Dermis blood vessel endothelial cell (primary cell): ENCODE data around the gene C1orf74. TPM values are rescaled to one million over a fixed set of nuclear protein-coding genes. Genes with fewer than 3 reads are reported as not detected.
A peak's percentile ranks its signal among the peaks of the same experiment; 100 is the strongest.

Experiments used
- DNase-seq: peaks from one replicate; pipeline ENCODE4 v3.0.0; 2010
- total RNA-seq: library from RNA; depleted of rRNA; stranded (reverse); fragments of >200 nt; gene quantifications from 2 replicates; pipeline ENCODE4 v1.2.3, GENCODE V29; 2014

C1orf74 gene
- total RNA-seq: 2.2 and 2.4 TPM in 2 replicates

GRCh38 chr1:209784265-209785169 lies at the start of gene C1orf74:
C1orf74 (minus strand) TSS chr1:209784559; CDS start chr1:209783634, 925 bp downstream.
- DNase-seq: peak; percentile 98

GRCh38 chr1:209831615-209832014 lies 47.3 kb upstream of the C1orf74 start:
- DNase-seq: no peak

DNA sequence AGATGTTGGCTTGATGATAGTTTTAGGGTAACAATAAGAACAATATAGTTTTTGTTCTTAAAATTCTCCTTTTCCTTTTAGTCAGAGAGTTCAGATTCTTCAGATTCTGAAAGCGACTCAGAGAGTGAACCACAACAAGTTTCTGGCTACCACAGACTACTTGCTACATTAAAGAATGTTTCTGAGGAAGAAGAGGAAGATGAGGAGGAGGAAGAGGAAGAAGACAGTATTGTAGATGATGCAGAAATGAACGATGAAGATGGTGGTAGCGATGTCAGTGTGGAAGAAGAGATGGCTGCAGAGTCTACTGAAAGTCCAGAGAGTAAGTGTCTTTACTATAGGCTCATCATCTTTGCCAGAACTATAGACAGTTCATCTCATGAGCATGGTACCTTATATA lies 46.4 kb upstream of the C1orf74 start:
- DNase-seq: no peak

DNA sequence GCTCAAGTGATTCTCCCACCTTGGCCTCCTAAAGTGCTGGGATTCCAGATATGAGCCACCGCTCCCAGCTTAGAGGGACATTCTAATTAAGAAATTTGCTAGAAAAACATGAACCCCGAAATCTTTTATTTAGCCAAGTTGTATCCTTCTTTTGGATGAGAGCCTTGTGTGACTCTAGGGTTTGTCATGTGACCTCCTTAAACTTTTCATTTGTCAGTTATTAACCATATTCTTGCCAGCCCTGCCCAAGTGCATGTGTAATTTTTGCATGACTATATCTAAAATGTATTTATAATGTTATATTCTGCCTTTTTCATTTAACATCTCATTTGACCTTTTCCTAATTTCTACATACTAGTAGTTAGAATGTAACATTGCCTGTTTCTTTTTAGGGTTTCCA lies 45.4 kb upstream of the C1orf74 start:
- no peak for DNase-seq

- DNase-seq: peak; percentile 99
Measured at GRCh38 chr1:209827384-209828262, 43.3 kb upstream of the C1orf74 start, which contains the start of gene UTP25. UTP25 (plus strand) TSS chr1:209827972; CDS start chr1:209828064, 92 bp downstream.

DNA sequence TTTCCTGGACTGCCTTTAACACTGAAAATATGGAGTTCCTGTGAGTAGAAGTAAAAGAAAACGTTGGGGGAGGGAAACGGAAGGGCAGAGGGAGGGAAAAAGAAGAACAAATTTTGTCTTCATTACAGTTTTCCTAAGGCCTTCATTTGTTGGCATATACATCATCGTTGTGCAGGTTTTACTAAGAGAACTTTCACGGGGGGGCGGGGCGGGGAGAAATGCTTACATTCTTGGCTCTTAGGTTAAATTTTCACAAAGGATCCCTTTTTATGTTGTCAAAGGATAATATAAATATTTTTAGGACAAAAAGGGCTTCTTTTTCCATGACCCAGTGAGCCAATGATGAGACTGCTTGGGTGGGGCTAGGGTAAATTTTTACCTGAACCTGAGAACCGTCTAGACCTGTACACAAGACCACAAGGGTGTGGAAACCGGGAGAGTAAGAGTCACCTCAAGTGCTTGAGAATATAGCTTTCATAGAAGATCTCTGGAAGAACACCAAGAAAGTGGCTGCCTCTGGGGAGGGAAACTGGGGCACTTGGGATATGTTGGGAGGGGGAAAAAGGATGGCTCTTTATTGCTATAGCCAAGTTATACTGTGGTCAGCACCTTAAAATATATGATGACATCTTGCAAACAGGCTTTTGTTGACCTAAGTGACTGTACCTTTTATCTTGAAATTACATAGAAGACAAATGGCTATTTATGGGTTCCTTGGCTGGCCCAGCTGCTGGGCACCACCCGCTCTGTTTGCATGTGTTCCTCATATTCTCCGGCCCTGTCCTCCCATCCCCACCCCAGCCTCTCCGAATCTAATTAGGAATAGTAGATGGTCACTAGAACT lies 41.5 kb upstream of the C1orf74 start:
- DNase-seq: no peak

- peak; percentile 94 for DNase-seq
Measured at GRCh38 chr1:209823143-209824041, 39.0 kb upstream of the C1orf74 start.

- DNase-seq: no peak
Measured at GRCh38 chr1:209822706-209823105, 38.3 kb upstream of the C1orf74 start.

DNA sequence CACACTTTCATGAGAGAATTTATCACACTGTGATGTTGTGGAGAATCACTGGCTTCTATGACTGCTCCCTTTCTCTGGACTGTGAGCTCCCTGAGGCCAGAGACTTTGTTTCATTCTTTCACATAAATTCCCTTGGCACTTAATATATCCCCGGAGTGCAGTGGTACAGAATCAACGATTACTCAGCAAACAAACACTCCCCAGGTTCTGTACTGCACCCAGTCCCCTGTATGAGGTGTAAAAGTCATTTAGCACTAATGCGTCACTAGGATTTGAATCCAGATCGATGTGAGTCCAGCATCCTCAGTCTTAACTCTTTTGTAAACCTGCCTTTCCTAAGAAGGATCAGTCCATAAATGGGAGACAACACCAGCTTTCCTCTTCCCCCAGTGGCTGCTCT lies 36.6 kb upstream of the C1orf74 start:
- DNase-seq: no peak

- DNase-seq: no peak
Measured at GRCh38 chr1:209819058-209819457, 34.7 kb upstream of the C1orf74 start.

- no peak for DNase-seq
Measured at GRCh38 chr1:209817691-209818090, 33.3 kb upstream of the C1orf74 start.

DNA sequence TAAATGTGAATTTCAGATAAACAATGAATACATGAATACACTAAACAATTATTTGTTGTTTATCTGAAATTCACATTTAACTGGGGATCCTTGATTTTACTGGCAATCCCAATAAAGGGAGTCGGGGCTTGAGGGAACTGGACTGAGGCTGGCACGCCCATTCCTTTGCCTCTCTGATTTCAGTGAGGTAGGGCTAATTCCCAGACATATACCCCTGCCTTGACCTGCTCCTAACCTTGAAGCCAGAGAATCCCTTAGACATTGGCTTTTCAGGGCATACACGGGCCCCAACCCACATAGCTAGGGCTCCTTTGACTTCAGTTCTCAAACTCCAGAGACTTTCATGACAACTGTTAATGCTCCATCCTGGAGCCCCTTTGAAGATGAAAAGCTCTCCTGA lies 32.6 kb upstream of the C1orf74 start:
- DNase-seq: no peak

DNA sequence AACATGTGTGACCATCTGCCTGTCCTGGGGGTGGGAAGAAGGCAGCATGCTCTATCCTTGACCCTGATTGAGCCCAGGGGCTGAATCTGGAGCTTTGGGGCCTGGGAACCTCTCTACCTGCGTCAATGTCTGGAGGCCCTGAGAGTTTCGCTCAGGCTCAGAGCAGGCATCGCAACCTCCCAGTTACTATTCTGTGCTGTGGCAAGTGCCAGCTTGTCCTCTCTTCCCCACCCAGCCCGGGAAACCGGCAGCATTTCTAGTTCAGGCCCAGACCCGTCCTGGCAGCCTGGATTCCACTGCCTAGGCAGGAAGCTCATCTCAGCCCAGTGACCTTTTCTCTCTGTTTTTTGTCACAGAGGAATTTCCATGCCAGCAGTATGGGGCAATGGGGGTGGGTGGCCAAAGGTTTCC lies 31.6 kb upstream of the C1orf74 start:
- DNase-seq: no peak

DNA sequence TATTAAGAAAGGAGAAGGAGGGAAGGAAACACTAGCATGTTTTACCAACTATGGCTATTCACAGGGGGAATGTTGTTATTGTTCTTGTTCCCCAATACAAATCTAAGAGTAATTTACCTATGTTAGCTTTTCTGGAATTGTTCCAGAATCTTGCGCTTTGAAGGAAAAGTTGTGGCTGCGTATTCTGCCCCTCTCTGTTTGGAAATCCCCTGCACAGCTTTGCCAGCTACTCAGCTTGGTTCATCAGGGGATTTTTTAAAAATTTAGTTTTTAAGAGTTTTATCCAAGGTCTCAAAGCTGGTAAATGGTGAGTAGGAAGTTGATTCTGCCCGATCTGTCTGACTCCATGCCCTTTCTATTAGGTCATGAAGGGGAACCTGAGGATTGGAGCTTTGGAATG lies 31.1 kb upstream of the C1orf74 start:
- DNase-seq: peak; percentile 28

- no peak for DNase-seq
Measured at GRCh38 chr1:209813902-209814301, 29.5 kb upstream of the C1orf74 start.

DNA sequence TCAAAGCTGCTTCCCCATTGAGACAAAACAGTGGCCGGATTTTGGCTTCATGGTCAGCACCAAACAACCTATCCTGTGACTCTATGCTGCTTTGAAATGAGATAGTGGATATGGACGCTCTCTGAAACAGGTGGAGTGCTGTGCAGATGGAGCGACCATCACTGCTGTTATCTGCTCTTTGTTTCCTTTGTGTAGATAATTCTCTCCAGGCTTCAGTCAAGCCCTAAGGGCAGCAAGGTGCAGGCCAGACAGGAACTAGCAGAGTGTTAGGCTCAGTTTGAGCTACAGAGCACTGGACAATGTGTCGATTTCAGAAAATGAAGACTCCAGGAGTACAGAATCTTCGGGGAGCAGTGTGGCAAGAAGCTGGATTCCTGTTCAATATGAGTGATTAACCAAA lies 26.4 kb upstream of the C1orf74 start:
- no peak for DNase-seq

GRCh38 chr1:209809611-209810010 lies 25.3 kb upstream of the C1orf74 start:
- DNase-seq: no peak

DNA sequence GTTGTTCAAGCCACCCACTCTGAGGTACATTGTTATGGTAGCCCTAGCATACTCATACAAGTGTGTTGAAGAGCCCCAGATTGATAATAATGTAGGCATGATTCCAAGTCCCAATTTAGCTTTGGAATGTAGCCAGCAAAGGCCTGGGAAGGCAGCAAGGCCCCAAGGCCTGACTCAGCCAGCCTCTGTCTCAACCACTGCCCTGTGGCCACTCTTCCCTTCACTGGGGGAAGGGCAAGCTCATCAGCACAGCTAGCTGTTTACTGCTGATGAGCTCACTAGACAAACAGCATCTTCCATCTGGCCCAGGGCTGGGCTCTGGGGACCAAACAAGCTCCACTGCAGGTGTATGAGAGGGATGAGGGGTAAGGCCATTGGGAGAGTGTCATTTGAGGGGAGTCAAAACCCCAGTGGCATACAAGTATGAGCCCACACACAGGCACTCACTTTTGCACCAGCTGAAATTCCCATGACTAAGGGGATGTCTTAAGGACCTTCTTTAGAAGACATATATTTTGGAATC lies 23.8 kb upstream of the C1orf74 start:
- DNase-seq: peak; percentile 97

GRCh38 chr1:209807509-209807908 lies 23.1 kb upstream of the C1orf74 start:
- DNase-seq: no peak

GRCh38 chr1:209805875-209806760 lies 21.8 kb upstream of the C1orf74 start, which contains the start of gene IRF6:
IRF6 (minus strand) TSS chr1:209806142; CDS start chr1:209801413, 4,729 bp downstream.
- DNase-seq: peak; percentile 62
